ENCODE results near the gene SLC25A26.

DNA sequence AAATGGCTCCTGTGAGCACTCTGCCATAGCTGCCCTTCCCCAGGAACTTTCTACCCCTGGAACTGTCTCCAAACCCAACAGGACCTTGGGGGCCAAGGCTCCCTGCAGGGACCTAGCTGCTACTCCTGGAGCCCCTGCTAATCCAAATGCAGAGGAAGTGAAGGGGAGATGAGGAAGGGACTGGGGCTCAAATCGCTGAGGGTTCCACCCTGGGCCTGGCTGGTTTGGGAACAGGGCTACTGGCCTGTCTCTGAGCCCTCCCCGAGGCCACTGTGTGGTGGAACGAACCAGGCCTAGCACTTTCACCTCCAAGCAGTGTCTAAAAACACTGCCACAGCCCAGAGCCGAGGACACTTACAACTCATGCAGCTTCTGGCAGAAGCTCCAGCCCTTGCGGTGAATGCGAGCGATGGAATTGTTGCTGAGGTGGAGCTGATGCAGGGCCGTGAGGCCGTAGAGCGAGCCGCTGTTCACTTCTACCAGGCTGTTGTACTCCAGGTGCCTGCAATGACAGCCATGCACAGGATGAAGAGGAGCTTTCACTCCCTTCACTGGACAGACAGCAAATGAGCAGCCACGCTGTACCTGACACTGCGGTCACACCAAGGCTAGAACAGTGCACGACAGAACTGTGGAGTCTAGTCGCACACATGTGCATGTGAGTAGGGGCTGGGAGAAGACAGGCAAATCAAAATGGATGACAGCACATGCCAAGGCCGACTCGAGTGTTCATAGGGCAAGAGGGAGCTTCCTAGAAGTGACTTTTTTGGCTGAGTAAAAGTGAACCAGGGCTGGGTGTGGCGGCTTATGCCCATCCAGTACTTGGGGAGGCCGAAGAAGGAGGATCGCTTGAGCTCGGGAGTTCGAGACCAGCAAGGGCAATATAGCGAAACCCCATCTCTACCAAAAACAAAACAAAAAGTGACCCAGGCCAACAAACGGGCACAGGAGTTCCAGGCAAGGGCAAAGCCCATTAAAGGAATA, 189.3 kb downstream of the SLC25A26 start:
- TF ChIP-seq, protein P1, sequence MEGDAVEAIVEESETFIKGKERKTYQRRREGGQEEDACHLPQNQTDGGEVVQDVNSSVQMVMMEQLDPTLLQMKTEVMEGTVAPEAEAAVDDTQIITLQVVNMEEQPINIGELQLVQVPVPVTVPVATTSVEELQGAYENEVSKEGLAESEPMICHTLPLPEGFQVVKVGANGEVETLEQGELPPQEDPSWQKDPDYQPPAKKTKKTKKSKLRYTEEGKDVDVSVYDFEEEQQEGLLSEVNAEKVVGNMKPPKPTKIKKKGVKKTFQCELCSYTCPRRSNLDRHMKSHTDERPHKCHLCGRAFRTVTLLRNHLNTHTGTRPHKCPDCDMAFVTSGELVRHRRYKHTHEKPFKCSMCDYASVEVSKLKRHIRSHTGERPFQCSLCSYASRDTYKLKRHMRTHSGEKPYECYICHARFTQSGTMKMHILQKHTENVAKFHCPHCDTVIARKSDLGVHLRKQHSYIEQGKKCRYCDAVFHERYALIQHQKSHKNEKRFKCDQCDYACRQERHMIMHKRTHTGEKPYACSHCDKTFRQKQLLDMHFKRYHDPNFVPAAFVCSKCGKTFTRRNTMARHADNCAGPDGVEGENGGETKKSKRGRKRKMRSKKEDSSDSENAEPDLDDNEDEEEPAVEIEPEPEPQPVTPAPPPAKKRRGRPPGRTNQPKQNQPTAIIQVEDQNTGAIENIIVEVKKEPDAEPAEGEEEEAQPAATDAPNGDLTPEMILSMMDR (IDR thresholded peaks at IDR 0.05; ENCODE audit: low read depth, low read length, poor library complexity, severe bottlenecking), result no peak
- TF ChIP-seq EZH2phosphoT487 (IDR thresholded peaks at IDR 0.05; ENCODE audit: borderline replicate concordance, low read length), result no peak
